ENCODE measurements around the gene BANP. TPM values are rescaled to one million over a fixed set of nuclear protein-coding genes. Genes with fewer than 3 reads are reported as not detected.

BANP gene
- total RNA-seq, 1 experiment from 2014 or later, result 16.7 TPM

GRCh38 chr16:87958632-87959031, 7.4 kb downstream of the BANP start:
- no peak for DNase-seq (ENCODE audit: low read depth)
- in situ Hi-C loops (cut with HindIII; ENCODE audit: low pct_unique_long_range_greater_than_20kb, low sequenced_read_pairs), result loop anchor here (25.0 kb wide), 1 partner anchor 329 kb away; no protein-coding TSS in a partner anchor

- in situ Hi-C loops (cut with HindIII; ENCODE audit: low pct_unique_long_range_greater_than_20kb, low sequenced_read_pairs), result loop anchor here (25.0 kb wide), 1 partner anchor 328 kb away; no protein-coding TSS in a partner anchor
- DNase-seq (ENCODE audit: low read depth), result no peak
These were observed 8.3 kb downstream of the BANP start for GRCh38 chr16:87959391-87959990.

GRCh38 chr16:87960296-87960695, 9.1 kb downstream of the BANP start:
- in situ Hi-C loops (cut with HindIII; ENCODE audit: low pct_unique_long_range_greater_than_20kb, low sequenced_read_pairs), result loop anchor here (25.0 kb wide), 1 partner anchor 327 kb away; no protein-coding TSS in a partner anchor
- no peak for DNase-seq (ENCODE audit: low read depth)

GRCh38 chr16:87960852-87961251, 9.6 kb downstream of the BANP start:
- in situ Hi-C loops (cut with HindIII; ENCODE audit: low pct_unique_long_range_greater_than_20kb, low sequenced_read_pairs), result loop anchor here (25.0 kb wide), 1 partner anchor 326 kb away; no protein-coding TSS in a partner anchor

GRCh38 chr16:87961623-87962022, 10.4 kb downstream of the BANP start:
- no peak for DNase-seq (ENCODE audit: low read depth)
- in situ Hi-C loops (cut with HindIII; ENCODE audit: low pct_unique_long_range_greater_than_20kb, low sequenced_read_pairs), result loop anchor here (25.0 kb wide), 1 partner anchor 326 kb away; no protein-coding TSS in a partner anchor

More at GRCh38 chr16:87960852-87961251, 9.6 kb downstream of the BANP start:
- no peak for DNase-seq (ENCODE audit: low read depth)

GRCh38 chr16:87963400-87963799, 12.2 kb downstream of the BANP start:
- in situ Hi-C loops (cut with HindIII; ENCODE audit: low pct_unique_long_range_greater_than_20kb, low sequenced_read_pairs), result loop anchor here (25.0 kb wide), 1 partner anchor 324 kb away; no protein-coding TSS in a partner anchor
- DNase-seq (ENCODE audit: low read depth), result no peak

GRCh38 chr16:87964049-87964659, 12.9 kb downstream of the BANP start:
- DNase-seq (ENCODE audit: low read depth), result no peak
- in situ Hi-C loops (cut with HindIII; ENCODE audit: low pct_unique_long_range_greater_than_20kb, low sequenced_read_pairs), result loop anchor here (25.0 kb wide), 1 partner anchor 323 kb away; no protein-coding TSS in a partner anchor

GRCh38 chr16:87965417-87965816, 14.2 kb downstream of the BANP start:
- DNase-seq (ENCODE audit: low read depth), result no peak
- in situ Hi-C loops (cut with HindIII; ENCODE audit: low pct_unique_long_range_greater_than_20kb, low sequenced_read_pairs), result loop anchor here (25.0 kb wide), 1 partner anchor 322 kb away; no protein-coding TSS in a partner anchor

GRCh38 chr16:87966064-87966645, 14.9 kb downstream of the BANP start:
- DNase-seq (ENCODE audit: low read depth), result no peak
- in situ Hi-C loops (cut with HindIII; ENCODE audit: low pct_unique_long_range_greater_than_20kb, low sequenced_read_pairs), result loop anchor here (25.0 kb wide), 1 partner anchor 321 kb away; no protein-coding TSS in a partner anchor

GRCh38 chr16:87966685-87967185, 15.5 kb downstream of the BANP start:
- in situ Hi-C loops (cut with HindIII; ENCODE audit: low pct_unique_long_range_greater_than_20kb, low sequenced_read_pairs), result loop anchor here (25.0 kb wide), 1 partner anchor 321 kb away; no protein-coding TSS in a partner anchor

GRCh38 chr16:87968541-87968940, 17.3 kb downstream of the BANP start:
- in situ Hi-C loops (cut with HindIII; ENCODE audit: low pct_unique_long_range_greater_than_20kb, low sequenced_read_pairs), result loop anchor here (25.0 kb wide), 1 partner anchor 319 kb away; no protein-coding TSS in a partner anchor
- DNase-seq (ENCODE audit: low read depth), result no peak

More at GRCh38 chr16:87966685-87967185, 15.5 kb downstream of the BANP start:
- DNase-seq (ENCODE audit: low read depth), result no peak

- DNase-seq (ENCODE audit: low read depth), result no peak
- in situ Hi-C loops (cut with HindIII; ENCODE audit: low pct_unique_long_range_greater_than_20kb, low sequenced_read_pairs), result loop anchor here (25.0 kb wide), 1 partner anchor 317 kb away; no protein-coding TSS in a partner anchor
These were observed 19.0 kb downstream of the BANP start for GRCh38 chr16:87970186-87970585.

- in situ Hi-C loops (cut with HindIII; ENCODE audit: low pct_unique_long_range_greater_than_20kb, low sequenced_read_pairs), result loop anchor here (25.0 kb wide), 1 partner anchor 315 kb away; no protein-coding TSS in a partner anchor
- no peak for DNase-seq (ENCODE audit: low read depth)
These were observed 20.7 kb downstream of the BANP start for GRCh38 chr16:87971933-87972332.

- in situ Hi-C loops (cut with HindIII; ENCODE audit: low pct_unique_long_range_greater_than_20kb, low sequenced_read_pairs), result loop anchor here (25.0 kb wide), 1 partner anchor 314 kb away; no protein-coding TSS in a partner anchor
These were observed 22.5 kb downstream of the BANP start for GRCh38 chr16:87973717-87974116.

GRCh38 chr16:87974178-87974577, 22.9 kb downstream of the BANP start:
- no peak for DNase-seq (ENCODE audit: low read depth)
- in situ Hi-C loops (cut with HindIII; ENCODE audit: low pct_unique_long_range_greater_than_20kb, low sequenced_read_pairs), result loop anchor here (25.0 kb wide), 1 partner anchor 313 kb away; no protein-coding TSS in a partner anchor

More at GRCh38 chr16:87973717-87974116, 22.5 kb downstream of the BANP start:
- DNase-seq (ENCODE audit: low read depth), result no peak

GRCh38 chr16:87976665-87977064, 25.4 kb downstream of the BANP start:
- no peak for DNase-seq (ENCODE audit: low read depth)
- in situ Hi-C loops (cut with HindIII; ENCODE audit: low pct_unique_long_range_greater_than_20kb, low sequenced_read_pairs), result no loop called here

- in situ Hi-C loops (cut with HindIII; ENCODE audit: low pct_unique_long_range_greater_than_20kb, low sequenced_read_pairs), result no loop called here
- no peak for DNase-seq (ENCODE audit: low read depth)
These were observed 26.9 kb downstream of the BANP start for GRCh38 chr16:87978127-87978526.

GRCh38 chr16:87979352-87979751, 28.1 kb downstream of the BANP start:
- in situ Hi-C loops (cut with HindIII; ENCODE audit: low pct_unique_long_range_greater_than_20kb, low sequenced_read_pairs), result no loop called here
- DNase-seq (ENCODE audit: low read depth), result no peak
